Stimulated activated CD4-positive, alpha-beta T cell treated with anti-CD3 and anti-CD28 coated beads, Interleukin-2, amount 100 ng/mL, for 24 hours (primary cell): ENCODE results near the gene NDUFA8.

Experiments used
- DNase-seq, 2 donors: peaks; one replicate each; pipeline ENCODE4 v3.0.0-alpha.2; 2020

Gene NDUFA8

GRCh38 chr9:122133984-122134535 is 25.5 kb downstream of the NDUFA8 start:
- no peak for DNase-seq

GRCh38 chr9:122133263-122133983 is 26.2 kb downstream of the NDUFA8 start:
- DNase-seq, result no peak

GRCh38 chr9:122132539-122132938 is 27.0 kb downstream of the NDUFA8 start:
- DNase-seq, result no peak

- no peak for DNase-seq
Measured at GRCh38 chr9:122131401-122132001, 28.1 kb downstream of the NDUFA8 start.

GRCh38 chr9:122130837-122131236 is 28.7 kb downstream of the NDUFA8 start:
- DNase-seq, result no peak

GRCh38 chr9:122129969-122130368 is 29.6 kb downstream of the NDUFA8 start:
- no peak for DNase-seq

GRCh38 chr9:122128969-122129343 is 30.6 kb downstream of the NDUFA8 start:
- no peak for DNase-seq

GRCh38 chr9:122128007-122128968 is 31.3 kb downstream of the NDUFA8 start:
- DNase-seq, result no peak

GRCh38 chr9:122127396-122127798 is 32.2 kb downstream of the NDUFA8 start:
- DNase-seq, result peak in 1 of 2 donors; percentile 24

GRCh38 chr9:122126331-122127261 is 33.0 kb downstream of the NDUFA8 start:
- DNase-seq, result no peak

GRCh38 chr9:122125509-122126330 is 33.9 kb downstream of the NDUFA8 start:
- DNase-seq, result no peak

GRCh38 chr9:122125158-122125508 is 34.4 kb downstream of the NDUFA8 start:
- peak; percentile 84 for DNase-seq

- no peak for DNase-seq
Measured at GRCh38 chr9:122124528-122124927, 35.1 kb downstream of the NDUFA8 start.

- no peak for DNase-seq
Measured at GRCh38 chr9:122124048-122124447, 35.5 kb downstream of the NDUFA8 start.

GRCh38 chr9:122122903-122123632 is 36.5 kb downstream of the NDUFA8 start:
- DNase-seq, result peak; percentile 81 to 82

- DNase-seq, result no peak
Measured at GRCh38 chr9:122122468-122122867, 37.1 kb downstream of the NDUFA8 start.

GRCh38 chr9:122121931-122122330 is 37.6 kb downstream of the NDUFA8 start:
- no peak for DNase-seq

GRCh38 chr9:122121391-122121790 is 38.2 kb downstream of the NDUFA8 start:
- DNase-seq, result no peak

GRCh38 chr9:122120316-122121071 is 39.1 kb downstream of the NDUFA8 start:
- DNase-seq, result no peak

GRCh38 chr9:122119721-122120120 is 39.9 kb downstream of the NDUFA8 start:
- DNase-seq, result no peak
